HEK293 (cell line): Measurements from ENCODE around the gene CCDC142.

Source experiments
- EGR2 ChIP-seq: fragments of 450-650 bp; formaldehyde crosslinking; IDR thresholded peaks from 2 replicates; pipeline ENCODE4 v1.5.1; 2016; ENCODE audit warnings: low read depth, missing biosample characterization, missing genetic modification characterization
- KLF9 ChIP-seq: fragments of 450-650 bp; formaldehyde crosslinking; IDR thresholded peaks from 2 replicates; pipeline ENCODE4 v1.5.1; 2016; ENCODE audit warnings: missing biosample characterization, missing genetic modification characterization, low read depth
- ZNF19 ChIP-seq: fragments of 450-650 bp; formaldehyde crosslinking; IDR thresholded peaks from 2 replicates; pipeline ENCODE4; 2016; ENCODE audit warnings: missing biosample characterization, missing genetic modification characterization, low read depth
- ZNF221 ChIP-seq: fragments of 450-650 bp; formaldehyde crosslinking; IDR thresholded peaks from 2 replicates; pipeline ENCODE4 v1.5.1; 2017; ENCODE audit warnings: missing biosample characterization, missing genetic modification characterization, borderline replicate concordance
- ZNF302 ChIP-seq: fragments of 450-650 bp; formaldehyde crosslinking; IDR thresholded peaks from 2 replicates; pipeline ENCODE4 v1.5.1; 2016; ENCODE audit warnings: missing biosample characterization, missing genetic modification characterization, low read depth
- ZNF311 ChIP-seq: fragments of 450-650 bp; formaldehyde crosslinking; IDR thresholded peaks from 2 replicates; pipeline ENCODE4 v1.5.1; 2017; ENCODE audit warnings: missing biosample characterization, missing genetic modification characterization, borderline replicate concordance
- ZNF335 ChIP-seq: fragments of 450-650 bp; formaldehyde crosslinking; conservative IDR thresholded peaks from 2 replicates; pipeline ENCODE4 v1.5.1; 2016; ENCODE audit warnings: missing biosample characterization, missing genetic modification characterization
- ZNF658 ChIP-seq: fragments of 450-650 bp; formaldehyde crosslinking; IDR thresholded peaks from 2 replicates; pipeline ENCODE4; 2016; ENCODE audit warnings: missing biosample characterization, missing genetic modification characterization
- ZNF660 ChIP-seq: fragments of 450-650 bp; IDR thresholded peaks from 2 replicates; pipeline ENCODE4 v1.5.1; 2018; ENCODE audit warnings: missing biosample characterization, mild to moderate bottlenecking, missing genetic modification characterization
- ZNF776 ChIP-seq: fragments of 450-650 bp; formaldehyde crosslinking; IDR thresholded peaks from 2 replicates; pipeline ENCODE4 v1.5.0; 2017; ENCODE audit warnings: missing biosample characterization, missing genetic modification characterization, borderline replicate concordance
- ZNF792 ChIP-seq: fragments of 450-650 bp; formaldehyde crosslinking; IDR thresholded peaks from 2 replicates; pipeline ENCODE4 v1.5.1; 2016; ENCODE audit warnings: missing biosample characterization, missing genetic modification characterization
- TF ChIP-seq, protein P1 (sequence below): fragments of 450-650 bp; IDR thresholded peaks from 2 replicates; pipeline ENCODE4 v1.5.1; 2018; ENCODE audit warnings: missing biosample characterization, missing genetic modification characterization
- TF ChIP-seq, protein P2 (sequence below): fragments of 450-650 bp; formaldehyde crosslinking; IDR thresholded peaks from 2 replicates; pipeline ENCODE4 v1.5.1; 2017; ENCODE audit warnings: missing biosample characterization, missing genetic modification characterization
- TF ChIP-seq, protein P3 (sequence below): fragments of 450-650 bp; formaldehyde crosslinking; IDR thresholded peaks from 2 replicates; pipeline ENCODE4 v1.5.1; 2016; ENCODE audit warnings: missing biosample characterization, missing genetic modification characterization
- TF ChIP-seq, protein P4 (sequence below): fragments of 450-650 bp; formaldehyde crosslinking; IDR thresholded peaks from 2 replicates; pipeline ENCODE4 v1.5.1; 2016; ENCODE audit warnings: missing biosample characterization, missing genetic modification characterization, borderline replicate concordance
- TF ChIP-seq, protein P5 (sequence below): fragments of 450-650 bp; formaldehyde crosslinking; IDR thresholded peaks from 2 replicates; pipeline ENCODE4 v1.5.1; 2016; ENCODE audit warnings: missing biosample characterization, missing genetic modification characterization
- TF ChIP-seq, protein P6 (sequence below): fragments of 450-650 bp; formaldehyde crosslinking; conservative IDR thresholded peaks from 2 replicates; pipeline ENCODE4 v1.5.1; 2016; ENCODE audit warnings: low read depth, missing biosample characterization, missing genetic modification characterization
- TF ChIP-seq, protein P7 (sequence below): fragments of 450-650 bp; formaldehyde crosslinking; IDR thresholded peaks from 2 replicates; pipeline ENCODE4 v1.5.1; 2016; ENCODE audit warnings: missing biosample characterization, missing genetic modification characterization
- TF ChIP-seq, protein P8 (sequence below): fragments of 450-650 bp; formaldehyde crosslinking; IDR thresholded peaks from 2 replicates; pipeline ENCODE4 v1.5.1; 2016; ENCODE audit warnings: missing biosample characterization, missing genetic modification characterization

The CCDC142 gene

DNA sequence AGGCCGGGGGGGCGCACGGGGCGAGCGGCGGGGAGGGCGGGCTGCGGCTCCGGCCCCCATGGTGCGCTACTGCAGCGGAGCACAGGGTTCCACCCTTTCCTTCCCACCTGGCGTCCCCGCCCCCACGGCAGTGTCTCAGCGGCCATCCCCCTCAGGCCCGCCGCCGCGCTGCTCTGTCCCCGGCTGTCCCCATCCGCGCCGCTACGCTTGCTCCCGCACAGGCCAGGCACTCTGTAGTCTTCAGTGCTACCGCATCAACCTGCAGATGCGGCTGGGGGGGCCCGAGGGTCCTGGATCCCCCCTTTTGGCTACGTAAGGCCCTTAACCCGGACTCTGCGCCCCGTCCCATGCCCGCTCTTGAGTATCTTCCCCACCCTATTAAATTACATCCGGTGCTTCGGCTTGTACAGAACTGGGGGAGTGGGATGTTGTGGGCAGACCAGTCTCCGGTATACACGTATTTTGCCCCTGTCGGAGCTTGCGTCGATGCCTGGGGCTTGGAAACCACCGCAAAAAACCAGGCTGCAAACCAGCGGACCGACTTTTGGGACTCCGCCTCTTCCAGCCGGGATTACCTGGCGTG lies 25.2 kb downstream of the CCDC142 start (continued):
- TF ChIP-seq, protein P1, sequence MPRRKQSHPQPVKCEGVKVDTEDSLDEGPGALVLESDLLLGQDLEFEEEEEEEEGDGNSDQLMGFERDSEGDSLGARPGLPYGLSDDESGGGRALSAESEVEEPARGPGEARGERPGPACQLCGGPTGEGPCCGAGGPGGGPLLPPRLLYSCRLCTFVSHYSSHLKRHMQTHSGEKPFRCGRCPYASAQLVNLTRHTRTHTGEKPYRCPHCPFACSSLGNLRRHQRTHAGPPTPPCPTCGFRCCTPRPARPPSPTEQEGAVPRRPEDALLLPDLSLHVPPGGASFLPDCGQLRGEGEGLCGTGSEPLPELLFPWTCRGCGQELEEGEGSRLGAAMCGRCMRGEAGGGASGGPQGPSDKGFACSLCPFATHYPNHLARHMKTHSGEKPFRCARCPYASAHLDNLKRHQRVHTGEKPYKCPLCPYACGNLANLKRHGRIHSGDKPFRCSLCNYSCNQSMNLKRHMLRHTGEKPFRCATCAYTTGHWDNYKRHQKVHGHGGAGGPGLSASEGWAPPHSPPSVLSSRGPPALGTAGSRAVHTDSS = no peak
- TF ChIP-seq EGR2 (tag by site-specific recombination) (peak; percentile 30), ZNF792 (tag by site-specific recombination) (no peak), ZNF776 (tag by site-specific recombination) (no peak), ZNF660 (tag by site-specific recombination) (no peak), ZNF311 (no peak), ZNF302 (tag by site-specific recombination) (no peak), KLF9 (tag by site-specific recombination) (peak; percentile 87), ZNF335 (peak; percentile 92), ZNF19 (tag by site-specific recombination) (no peak), ZNF221 (no peak; the same call in 1 of the 2 replicates), ZNF658 (tag by site-specific recombination) (no peak)
- TF ChIP-seq, protein P2, sequence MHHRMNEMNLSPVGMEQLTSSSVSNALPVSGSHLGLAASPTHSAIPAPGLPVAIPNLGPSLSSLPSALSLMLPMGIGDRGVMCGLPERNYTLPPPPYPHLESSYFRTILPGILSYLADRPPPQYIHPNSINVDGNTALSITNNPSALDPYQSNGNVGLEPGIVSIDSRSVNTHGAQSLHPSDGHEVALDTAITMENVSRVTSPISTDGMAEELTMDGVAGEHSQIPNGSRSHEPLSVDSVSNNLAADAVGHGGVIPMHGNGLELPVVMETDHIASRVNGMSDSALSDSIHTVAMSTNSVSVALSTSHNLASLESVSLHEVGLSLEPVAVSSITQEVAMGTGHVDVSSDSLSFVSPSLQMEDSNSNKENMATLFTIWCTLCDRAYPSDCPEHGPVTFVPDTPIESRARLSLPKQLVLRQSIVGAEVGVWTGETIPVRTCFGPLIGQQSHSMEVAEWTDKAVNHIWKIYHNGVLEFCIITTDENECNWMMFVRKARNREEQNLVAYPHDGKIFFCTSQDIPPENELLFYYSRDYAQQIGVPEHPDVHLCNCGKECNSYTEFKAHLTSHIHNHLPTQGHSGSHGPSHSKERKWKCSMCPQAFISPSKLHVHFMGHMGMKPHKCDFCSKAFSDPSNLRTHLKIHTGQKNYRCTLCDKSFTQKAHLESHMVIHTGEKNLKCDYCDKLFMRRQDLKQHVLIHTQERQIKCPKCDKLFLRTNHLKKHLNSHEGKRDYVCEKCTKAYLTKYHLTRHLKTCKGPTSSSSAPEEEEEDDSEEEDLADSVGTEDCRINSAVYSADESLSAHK = peak; percentile 59
- TF ChIP-seq, protein P3, sequence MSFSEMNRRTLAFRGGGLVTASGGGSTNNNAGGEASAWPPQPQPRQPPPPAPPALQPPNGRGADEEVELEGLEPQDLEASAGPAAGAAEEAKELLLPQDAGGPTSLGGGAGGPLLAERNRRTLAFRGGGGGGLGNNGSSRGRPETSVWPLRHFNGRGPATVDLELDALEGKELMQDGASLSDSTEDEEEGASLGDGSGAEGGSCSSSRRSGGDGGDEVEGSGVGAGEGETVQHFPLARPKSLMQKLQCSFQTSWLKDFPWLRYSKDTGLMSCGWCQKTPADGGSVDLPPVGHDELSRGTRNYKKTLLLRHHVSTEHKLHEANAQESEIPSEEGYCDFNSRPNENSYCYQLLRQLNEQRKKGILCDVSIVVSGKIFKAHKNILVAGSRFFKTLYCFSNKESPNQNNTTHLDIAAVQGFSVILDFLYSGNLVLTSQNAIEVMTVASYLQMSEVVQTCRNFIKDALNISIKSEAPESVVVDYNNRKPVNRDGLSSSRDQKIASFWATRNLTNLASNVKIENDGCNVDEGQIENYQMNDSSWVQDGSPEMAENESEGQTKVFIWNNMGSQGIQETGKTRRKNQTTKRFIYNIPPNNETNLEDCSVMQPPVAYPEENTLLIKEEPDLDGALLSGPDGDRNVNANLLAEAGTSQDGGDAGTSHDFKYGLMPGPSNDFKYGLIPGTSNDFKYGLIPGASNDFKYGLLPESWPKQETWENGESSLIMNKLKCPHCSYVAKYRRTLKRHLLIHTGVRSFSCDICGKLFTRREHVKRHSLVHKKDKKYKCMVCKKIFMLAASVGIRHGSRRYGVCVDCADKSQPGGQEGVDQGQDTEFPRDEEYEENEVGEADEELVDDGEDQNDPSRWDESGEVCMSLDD (tag by site-specific recombination) = peak; percentile 63
- TF ChIP-seq, protein P4, sequence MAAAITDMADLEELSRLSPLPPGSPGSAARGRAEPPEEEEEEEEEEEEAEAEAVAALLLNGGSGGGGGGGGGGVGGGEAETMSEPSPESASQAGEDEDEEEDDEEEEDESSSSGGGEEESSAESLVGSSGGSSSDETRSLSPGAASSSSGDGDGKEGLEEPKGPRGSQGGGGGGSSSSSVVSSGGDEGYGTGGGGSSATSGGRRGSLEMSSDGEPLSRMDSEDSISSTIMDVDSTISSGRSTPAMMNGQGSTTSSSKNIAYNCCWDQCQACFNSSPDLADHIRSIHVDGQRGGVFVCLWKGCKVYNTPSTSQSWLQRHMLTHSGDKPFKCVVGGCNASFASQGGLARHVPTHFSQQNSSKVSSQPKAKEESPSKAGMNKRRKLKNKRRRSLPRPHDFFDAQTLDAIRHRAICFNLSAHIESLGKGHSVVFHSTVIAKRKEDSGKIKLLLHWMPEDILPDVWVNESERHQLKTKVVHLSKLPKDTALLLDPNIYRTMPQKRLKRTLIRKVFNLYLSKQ (tag by site-specific recombination) = no peak
- TF ChIP-seq, protein P5, sequence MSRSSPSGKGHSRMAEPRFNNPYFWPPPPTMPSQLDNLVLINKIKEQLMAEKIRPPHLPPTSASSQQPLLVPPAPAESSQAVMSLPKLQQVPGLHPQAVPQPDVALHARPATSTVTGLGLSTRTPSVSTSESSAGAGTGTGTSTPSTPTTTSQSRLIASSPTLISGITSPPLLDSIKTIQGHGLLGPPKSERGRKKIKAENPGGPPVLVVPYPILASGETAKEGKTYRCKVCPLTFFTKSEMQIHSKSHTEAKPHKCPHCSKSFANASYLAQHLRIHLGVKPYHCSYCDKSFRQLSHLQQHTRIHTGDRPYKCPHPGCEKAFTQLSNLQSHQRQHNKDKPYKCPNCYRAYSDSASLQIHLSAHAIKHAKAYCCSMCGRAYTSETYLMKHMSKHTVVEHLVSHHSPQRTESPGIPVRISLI (tag by site-specific recombination) = no peak
- TF ChIP-seq, protein P6, sequence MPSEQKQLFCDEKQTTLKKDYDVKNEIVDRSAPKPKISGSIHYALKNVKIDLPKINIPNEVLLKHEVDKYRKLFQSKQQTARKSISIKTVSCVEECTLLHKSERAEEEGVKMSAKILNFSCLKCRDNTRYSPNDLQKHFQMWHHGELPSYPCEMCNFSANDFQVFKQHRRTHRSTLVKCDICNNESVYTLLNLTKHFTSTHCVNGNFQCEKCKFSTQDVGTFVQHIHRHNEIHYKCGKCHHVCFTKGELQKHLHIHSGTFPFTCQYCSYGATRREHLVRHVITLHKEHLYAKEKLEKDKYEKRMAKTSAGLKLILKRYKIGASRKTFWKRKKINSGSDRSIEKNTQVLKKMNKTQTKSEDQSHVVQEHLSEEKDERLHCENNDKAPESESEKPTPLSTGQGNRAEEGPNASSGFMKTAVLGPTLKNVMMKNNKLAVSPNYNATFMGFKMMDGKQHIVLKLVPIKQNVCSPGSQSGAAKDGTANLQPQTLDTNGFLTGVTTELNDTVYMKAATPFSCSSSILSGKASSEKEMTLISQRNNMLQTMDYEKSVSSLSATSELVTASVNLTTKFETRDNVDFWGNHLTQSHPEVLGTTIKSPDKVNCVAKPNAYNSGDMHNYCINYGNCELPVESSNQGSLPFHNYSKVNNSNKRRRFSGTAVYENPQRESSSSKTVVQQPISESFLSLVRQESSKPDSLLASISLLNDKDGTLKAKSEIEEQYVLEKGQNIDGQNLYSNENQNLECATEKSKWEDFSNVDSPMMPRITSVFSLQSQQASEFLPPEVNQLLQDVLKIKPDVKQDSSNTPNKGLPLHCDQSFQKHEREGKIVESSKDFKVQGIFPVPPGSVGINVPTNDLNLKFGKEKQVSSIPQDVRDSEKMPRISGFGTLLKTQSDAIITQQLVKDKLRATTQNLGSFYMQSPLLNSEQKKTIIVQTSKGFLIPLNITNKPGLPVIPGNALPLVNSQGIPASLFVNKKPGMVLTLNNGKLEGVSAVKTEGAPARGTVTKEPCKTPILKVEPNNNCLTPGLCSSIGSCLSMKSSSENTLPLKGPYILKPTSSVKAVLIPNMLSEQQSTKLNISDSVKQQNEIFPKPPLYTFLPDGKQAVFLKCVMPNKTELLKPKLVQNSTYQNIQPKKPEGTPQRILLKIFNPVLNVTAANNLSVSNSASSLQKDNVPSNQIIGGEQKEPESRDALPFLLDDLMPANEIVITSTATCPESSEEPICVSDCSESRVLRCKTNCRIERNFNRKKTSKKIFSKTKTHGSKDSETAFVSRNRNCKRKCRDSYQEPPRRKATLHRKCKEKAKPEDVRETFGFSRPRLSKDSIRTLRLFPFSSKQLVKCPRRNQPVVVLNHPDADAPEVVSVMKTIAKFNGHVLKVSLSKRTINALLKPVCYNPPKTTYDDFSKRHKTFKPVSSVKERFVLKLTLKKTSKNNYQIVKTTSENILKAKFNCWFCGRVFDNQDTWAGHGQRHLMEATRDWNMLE (tag by site-specific recombination) = no peak
- TF ChIP-seq, protein P7, sequence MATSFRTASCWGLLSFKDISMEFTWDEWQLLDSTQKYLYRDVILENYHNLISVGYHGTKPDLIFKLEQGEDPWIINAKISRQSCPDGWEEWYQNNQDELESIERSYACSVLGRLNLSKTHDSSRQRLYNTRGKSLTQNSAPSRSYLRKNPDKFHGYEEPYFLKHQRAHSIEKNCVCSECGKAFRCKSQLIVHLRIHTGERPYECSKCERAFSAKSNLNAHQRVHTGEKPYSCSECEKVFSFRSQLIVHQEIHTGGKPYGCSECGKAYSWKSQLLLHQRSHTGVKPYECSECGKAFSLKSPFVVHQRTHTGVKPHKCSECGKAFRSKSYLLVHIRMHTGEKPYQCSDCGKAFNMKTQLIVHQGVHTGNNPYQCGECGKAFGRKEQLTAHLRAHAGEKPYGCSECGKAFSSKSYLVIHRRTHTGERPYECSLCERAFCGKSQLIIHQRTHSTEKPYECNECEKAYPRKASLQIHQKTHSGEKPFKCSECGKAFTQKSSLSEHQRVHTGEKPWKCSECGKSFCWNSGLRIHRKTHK (tag by site-specific recombination) = no peak
- TF ChIP-seq, protein P8, sequence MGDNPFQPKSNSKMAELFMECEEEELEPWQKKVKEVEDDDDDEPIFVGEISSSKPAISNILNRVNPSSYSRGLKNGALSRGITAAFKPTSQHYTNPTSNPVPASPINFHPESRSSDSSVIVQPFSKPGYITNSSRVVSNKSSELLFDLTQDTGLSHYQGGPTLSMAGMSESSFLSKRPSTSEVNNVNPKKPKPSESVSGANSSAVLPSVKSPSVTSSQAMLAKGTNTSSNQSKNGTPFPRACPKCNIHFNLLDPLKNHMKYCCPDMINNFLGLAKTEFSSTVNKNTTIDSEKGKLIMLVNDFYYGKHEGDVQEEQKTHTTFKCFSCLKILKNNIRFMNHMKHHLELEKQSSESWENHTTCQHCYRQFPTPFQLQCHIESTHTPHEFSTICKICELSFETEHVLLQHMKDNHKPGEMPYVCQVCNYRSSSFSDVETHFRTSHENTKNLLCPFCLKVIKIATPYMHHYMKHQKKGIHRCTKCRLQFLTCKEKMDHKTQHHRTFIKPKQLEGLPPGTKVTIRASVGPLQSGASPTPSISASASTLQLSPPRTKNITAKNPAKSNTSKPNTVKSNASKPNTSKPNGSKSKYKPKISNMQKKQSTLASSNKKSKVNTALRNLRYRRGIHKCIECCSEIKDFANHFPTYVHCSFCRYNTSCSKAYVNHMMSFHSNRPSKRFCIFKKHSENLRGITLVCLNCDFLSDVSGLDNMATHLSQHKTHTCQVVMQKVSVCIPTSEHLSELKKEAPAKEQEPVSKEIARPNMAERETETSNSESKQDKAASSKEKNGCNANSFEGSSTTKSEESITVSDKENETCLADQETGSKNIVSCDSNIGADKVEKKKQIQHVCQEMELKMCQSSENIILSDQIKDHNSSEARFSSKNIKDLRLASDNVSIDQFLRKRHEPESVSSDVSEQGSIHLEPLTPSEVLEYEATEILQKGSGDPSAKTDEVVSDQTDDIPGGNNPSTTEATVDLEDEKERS (tag by site-specific recombination) = no peak
